Ascending aorta (tissue), 2 donors: ENCODE measurements around the gene LHX2. TPM values are rescaled to one million over a fixed set of nuclear protein-coding genes. Genes with fewer than 3 reads are reported as not detected.

Experiments
- DNase-seq, 2 donors: peaks; one replicate each; pipeline ENCODE4 v3.0.0-alpha.2; 2019; ENCODE audit warnings: low spot score in 2 of 2
- H3K27ac ChIP-seq, 2 donors: fragments of 200-600 bp; sonication (generic); one replicate each; pipeline ENCODE4 v1.5.1; 2016 to 2017; ENCODE audit warnings: mild to moderate bottlenecking in 1 of 2
- H3K27me3 ChIP-seq: fragments of 200-600 bp; sonication (generic); one replicate; pipeline ENCODE4 v1.5.1; 2017
- H3K36me3 ChIP-seq, 2 donors: fragments of 200-600 bp; sonication (generic); one replicate each; pipeline ENCODE4 v1.5.1; 2016
- H3K4me1 ChIP-seq, 2 donors: fragments of 200-600 bp; sonication (generic); one replicate each; pipeline ENCODE4 v1.5.1; 2016 to 2017; ENCODE audit warnings: mild to moderate bottlenecking in 1 of 2
- H3K4me3 ChIP-seq, 2 donors: fragments of 200-600 bp; sonication (generic); one replicate each; pipeline ENCODE4 v1.5.1; 2016 to 2017; ENCODE audit warnings: mild to moderate bottlenecking in 1 of 2
- H3K9me3 ChIP-seq, 2 donors: fragments of 200-600 bp; sonication (generic); one replicate each; pipeline ENCODE4 v1.5.1; 2016
- intact Hi-C: fragments of 100-400 bp; cut with DNase I; formaldehyde crosslinking; loops from one replicate; pipeline ENCODE4 v1.15.1; 2023
- total RNA-seq: library from RNA; depleted of rRNA; stranded (reverse); fragments of >200 nt; gene quantifications from one replicate; pipeline ENCODE4 v1.1.0, GENCODE V29; 2016
- TF ChIP-seq, protein P1 (sequence below), 3 experiments: fragments of 200-600 bp in 2 of 3; fragments of 450-650 bp in 1 of 3; sonication (generic) in 2 of 3; IDR thresholded peaks; one replicate each; pipeline ENCODE4 v1.5.1; 2016 to 2019; ENCODE audit warnings: antibody characterized with exemption in 3 of 3, mild to moderate bottlenecking in 1 of 3, moderate library complexity in 1 of 3

Gene LHX2
- total RNA-seq, 1 donor from 2014 or later: not detected

DNA sequence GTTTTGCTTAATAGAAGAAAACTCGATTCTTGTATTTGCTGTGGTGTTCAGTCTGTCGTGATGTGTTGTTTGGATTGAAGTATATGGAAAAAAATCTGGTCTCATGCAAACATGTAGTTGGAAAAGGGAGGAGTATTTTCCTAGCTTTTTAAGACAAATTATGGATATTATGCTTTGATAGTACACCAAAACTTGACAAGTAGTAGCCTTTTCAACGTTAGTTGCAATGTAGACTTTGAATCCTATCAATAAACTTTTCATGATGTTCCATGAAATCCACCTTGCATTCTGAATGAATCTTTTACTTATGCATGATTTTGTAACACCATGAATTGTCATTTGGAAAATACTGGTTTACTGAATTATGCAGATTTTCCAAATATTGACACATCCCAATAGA is 64.2 kb downstream of the LHX2 start:
- no peaks in the 10 kb centered on the region for H3K4me1 ChIP-seq
- H3K27me3 ChIP-seq: no peaks in the 10 kb centered on the region
- no peak for DNase-seq
- TF ChIP-seq, protein P1, sequence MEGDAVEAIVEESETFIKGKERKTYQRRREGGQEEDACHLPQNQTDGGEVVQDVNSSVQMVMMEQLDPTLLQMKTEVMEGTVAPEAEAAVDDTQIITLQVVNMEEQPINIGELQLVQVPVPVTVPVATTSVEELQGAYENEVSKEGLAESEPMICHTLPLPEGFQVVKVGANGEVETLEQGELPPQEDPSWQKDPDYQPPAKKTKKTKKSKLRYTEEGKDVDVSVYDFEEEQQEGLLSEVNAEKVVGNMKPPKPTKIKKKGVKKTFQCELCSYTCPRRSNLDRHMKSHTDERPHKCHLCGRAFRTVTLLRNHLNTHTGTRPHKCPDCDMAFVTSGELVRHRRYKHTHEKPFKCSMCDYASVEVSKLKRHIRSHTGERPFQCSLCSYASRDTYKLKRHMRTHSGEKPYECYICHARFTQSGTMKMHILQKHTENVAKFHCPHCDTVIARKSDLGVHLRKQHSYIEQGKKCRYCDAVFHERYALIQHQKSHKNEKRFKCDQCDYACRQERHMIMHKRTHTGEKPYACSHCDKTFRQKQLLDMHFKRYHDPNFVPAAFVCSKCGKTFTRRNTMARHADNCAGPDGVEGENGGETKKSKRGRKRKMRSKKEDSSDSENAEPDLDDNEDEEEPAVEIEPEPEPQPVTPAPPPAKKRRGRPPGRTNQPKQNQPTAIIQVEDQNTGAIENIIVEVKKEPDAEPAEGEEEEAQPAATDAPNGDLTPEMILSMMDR (IDR thresholded peaks at IDR 0.05): no peak
- no peak overlapping the region for H3K27ac ChIP-seq
- no peaks in the 10 kb centered on the region for H3K36me3 ChIP-seq
- no peaks in the 10 kb centered on the region for H3K9me3 ChIP-seq
- no peak overlapping the region for H3K4me3 ChIP-seq
- intact Hi-C loops: no loop called here

DNA sequence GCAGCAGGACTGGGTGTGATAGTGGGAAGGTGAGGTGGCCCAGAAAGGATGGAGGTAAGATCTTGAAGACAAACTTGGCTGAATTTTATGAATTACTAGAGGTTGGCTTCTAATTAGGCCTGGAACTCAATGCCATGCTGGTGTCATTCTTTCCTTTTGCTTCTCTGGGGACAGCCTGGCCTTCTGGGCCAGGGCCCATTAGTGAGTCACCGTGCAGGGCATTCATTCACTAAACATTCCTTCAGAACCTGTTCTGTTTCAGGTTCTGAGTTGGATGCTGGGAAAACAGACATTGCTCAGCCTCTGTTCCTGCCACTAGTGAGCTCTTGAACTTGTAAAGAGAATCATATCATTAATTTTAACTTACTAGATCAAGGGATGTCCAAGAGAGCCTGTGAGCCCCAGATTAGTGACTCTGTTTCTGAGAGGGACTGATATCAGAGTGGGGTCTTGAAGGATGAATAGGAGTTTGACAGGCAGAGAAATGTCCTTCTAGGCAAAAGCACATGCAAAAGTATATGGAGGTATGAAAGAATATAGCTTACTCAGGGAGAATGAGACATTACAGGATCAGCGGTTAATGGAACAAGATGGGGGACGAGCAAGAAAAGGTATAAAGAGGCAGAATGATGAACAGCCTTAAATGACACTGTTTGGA is 66.5 kb downstream of the LHX2 start:
- no peaks in the 10 kb centered on the region for H3K4me1 ChIP-seq
- DNase-seq: no peak
- H3K36me3 ChIP-seq: no peaks in the 10 kb centered on the region
- intact Hi-C loops: no loop called here
- no peak overlapping the region for H3K4me3 ChIP-seq
- TF ChIP-seq, protein P1 (IDR thresholded peaks at IDR 0.05): no peak
- H3K27ac ChIP-seq: no peak overlapping the region
- no peaks in the 10 kb centered on the region for H3K9me3 ChIP-seq
- H3K27me3 ChIP-seq: no peaks in the 10 kb centered on the region

DNA sequence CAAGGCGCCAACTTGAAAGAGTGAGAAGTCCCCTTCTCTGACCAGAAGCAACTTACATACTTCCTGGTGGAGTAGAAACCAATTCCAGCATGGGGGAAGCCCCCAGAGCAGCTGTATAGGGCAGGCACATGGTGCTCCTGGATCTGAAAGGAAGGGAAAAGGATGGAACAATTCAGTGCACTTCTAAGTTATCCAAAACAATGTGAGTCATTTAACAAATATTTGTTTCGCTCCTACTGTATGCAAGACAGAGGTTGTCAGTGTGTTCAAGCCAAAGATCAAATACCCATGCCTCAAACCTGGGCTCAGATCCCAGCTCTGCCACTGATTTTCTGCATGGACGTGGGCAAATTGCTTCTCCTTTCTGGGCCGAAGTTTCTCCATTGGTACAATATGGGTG is 67.1 kb downstream of the LHX2 start:
- Histone ChIP-seq H3K4me1 (no peaks in the 10 kb centered on the region), H3K27me3 (no peaks in the 10 kb centered on the region), H3K36me3 (no peaks in the 10 kb centered on the region), H3K9me3 (no peaks in the 10 kb centered on the region), H3K27ac (no peak overlapping the region), H3K4me3 (no peak overlapping the region)
- DNase-seq: no peak
- TF ChIP-seq, protein P1 (IDR thresholded peaks at IDR 0.05): no peak
- intact Hi-C loops: no loop called here

DNA sequence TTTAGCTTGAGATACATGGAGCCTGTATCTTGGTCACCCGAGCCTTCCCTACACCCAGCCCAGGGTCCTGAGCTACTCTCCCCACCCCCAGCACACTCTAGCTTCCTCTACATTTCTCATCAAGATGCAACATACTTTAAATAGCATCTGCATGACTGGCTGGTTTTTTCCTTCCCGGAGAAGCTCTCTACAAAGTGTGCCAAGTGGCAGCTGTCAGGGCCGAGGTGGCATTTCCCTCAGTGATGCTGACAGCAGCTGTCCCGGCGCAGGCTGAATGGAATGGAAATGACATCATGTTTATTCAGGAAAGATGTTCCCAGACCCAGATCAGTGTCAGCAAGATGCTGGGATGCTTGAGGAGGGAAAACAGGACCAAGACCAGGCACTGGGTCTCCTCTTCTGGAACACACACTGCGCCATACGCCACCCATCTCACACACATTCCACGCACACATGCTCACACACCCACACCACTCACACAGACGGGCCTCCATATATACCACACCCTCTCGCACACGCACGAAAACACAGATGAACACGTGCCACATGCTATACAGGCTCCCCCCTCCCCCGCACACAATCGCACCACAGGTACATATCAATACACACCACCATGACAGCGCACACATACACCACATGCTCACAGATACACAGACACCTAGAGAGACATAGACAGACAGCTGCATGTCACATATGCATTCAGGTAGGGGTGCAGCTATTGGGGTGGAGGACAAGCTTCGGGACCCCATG is 67.8 kb downstream of the LHX2 start:
- no peak for DNase-seq
- Histone ChIP-seq H3K27ac (no peak overlapping the region), H3K27me3 (no peaks in the 10 kb centered on the region), H3K4me3 (no peak overlapping the region), H3K36me3 (no peaks in the 10 kb centered on the region), H3K4me1 (no peaks in the 10 kb centered on the region), H3K9me3 (no peaks in the 10 kb centered on the region)
- TF ChIP-seq, protein P1 (IDR thresholded peaks at IDR 0.05): no peak
- intact Hi-C loops: no loop called here

DNA sequence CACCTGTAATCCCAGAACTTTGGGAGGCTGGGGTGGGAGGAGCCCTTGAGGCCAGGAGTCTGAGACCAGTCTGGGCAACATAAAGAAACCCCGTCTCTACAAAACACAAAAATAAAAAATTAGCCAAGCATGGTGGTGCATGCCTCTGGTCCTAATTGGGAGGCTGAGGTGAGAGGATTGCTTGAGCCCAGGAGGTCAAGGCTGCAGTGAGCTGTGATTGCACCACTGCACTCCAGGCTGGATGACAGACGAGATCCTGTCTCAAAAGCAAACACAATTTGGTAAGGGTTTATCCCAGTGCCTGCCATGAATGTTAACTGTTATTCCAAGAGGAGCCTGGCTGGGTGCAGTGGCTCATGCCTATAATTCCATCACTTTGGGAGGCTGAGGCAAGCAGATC is 71.1 kb downstream of the LHX2 start:
- intact Hi-C loops: no loop called here
- no peak for DNase-seq
- no peaks in the 10 kb centered on the region for H3K4me1 ChIP-seq
- no peaks in the 10 kb centered on the region for H3K36me3 ChIP-seq
- peaks cover 3 to 8% of the 10 kb centered on the region in 2 donors for H3K9me3 ChIP-seq
- no peaks in the 10 kb centered on the region for H3K27me3 ChIP-seq
- TF ChIP-seq, protein P1 (IDR thresholded peaks at IDR 0.05): no peak
- H3K27ac ChIP-seq: no peak overlapping the region
- no peak overlapping the region for H3K4me3 ChIP-seq

Other genes starting within 250 kb of the LHX2 start
- 37.3 TPM for gene DENND1A, start 81.6 kb upstream of the LHX2 start, total RNA-seq
- 6.7 TPM for gene NEK6, start 246.2 kb downstream of the LHX2 start, total RNA-seq